HPDE6-E6E7 (cell line): ENCODE data around the gene NOS1AP.
A peak's percentile ranks its signal among the peaks of the same experiment; 100 is the strongest.
"Not testable (repeated sequence)": the region's sequence is repeated elsewhere in the genome, so short reads cannot be mapped to it uniquely, and the experiment has no call there.

ENCODE experiments used
- DNase-seq: peaks from one replicate; pipeline ENCODE4 v3.0.0; 2011; ENCODE audit warnings: missing footprints; ENCODE audit errors: extremely low spot score

The NOS1AP gene

DNA sequence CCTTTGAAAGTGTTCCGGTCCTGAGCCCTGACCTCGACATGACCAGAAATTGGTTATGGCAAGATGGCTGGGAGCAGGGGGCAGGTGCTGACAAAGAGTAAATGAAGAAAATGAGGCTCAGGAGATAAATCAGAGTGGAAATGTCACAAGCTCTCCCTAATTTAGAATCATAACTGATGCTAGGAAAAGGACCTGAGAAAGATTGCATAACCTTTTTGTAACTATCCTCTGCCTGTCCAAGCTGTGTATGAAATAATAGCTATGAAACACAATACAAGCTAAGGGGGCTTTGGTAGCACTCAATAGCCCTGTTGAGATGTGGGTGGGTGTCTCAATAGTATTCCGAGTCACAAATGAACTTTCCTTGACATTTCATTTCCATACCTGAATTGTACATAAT is 12.9 kb upstream of the NOS1AP start:
- DNase-seq = no peak

GRCh38 chr1:162059721-162060120 is 9.8 kb upstream of the NOS1AP start:
- DNase-seq = no peak

GRCh38 chr1:162060314-162060713 is 9.2 kb upstream of the NOS1AP start:
- no peak for DNase-seq

GRCh38 chr1:162062542-162063015 is 6.9 kb upstream of the NOS1AP start:
- DNase-seq = no peak

DNA sequence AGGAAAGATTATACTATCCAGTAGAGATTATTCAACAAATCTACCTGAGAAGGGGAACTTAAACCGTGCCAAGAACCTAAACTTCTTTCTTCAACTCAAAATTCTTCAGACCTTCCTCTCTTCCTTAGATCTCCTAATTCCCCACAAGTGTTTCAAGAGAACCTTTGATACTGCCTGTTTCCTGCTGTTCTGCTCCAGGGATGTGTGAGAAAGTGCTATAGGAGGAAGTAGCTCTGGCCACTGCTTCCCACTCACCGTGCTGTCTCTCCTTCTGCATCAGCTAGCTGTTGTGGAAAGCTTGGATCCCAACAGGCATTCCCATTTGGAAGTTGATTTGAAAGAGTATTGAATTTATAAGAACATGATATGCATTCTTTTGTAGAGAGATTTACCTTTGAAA is 4.5 kb upstream of the NOS1AP start:
- no peak for DNase-seq

- DNase-seq = not testable (repeated sequence)
Measured at GRCh38 chr1:162066836-162067235, 2.7 kb upstream of the NOS1AP start.

GRCh38 chr1:162067466-162067865 is 2.0 kb upstream of the NOS1AP start:
- DNase-seq = no peak

GRCh38 chr1:162068301-162068700 is 1.2 kb upstream of the NOS1AP start:
- no peak for DNase-seq

- DNase-seq = peak; percentile 10
Measured at GRCh38 chr1:162070094-162070748, 730 bp downstream of the NOS1AP start.

- DNase-seq = no peak
Measured at GRCh38 chr1:162070825-162071224, 1.3 kb downstream of the NOS1AP start.

DNA sequence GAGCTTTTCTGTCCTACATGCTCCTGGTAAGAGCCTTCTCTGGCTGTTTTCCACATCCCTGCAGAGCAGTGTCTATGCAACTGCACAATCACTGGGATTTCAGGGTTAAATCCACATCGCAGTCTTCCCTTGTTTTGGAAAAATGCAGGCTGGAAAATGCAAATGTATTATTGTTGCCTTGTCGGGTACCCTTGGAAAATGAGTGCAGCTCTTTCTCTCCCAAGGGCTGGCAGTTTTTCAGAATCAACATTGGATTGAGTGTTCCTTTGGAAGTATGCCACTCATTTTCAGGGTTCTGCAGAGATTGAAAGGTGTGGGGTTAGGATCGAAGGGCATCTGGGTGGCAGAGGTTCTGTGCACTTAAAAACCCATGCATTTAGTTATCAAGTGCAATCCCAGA is 3.2 kb downstream of the NOS1AP start:
- DNase-seq = no peak

DNA sequence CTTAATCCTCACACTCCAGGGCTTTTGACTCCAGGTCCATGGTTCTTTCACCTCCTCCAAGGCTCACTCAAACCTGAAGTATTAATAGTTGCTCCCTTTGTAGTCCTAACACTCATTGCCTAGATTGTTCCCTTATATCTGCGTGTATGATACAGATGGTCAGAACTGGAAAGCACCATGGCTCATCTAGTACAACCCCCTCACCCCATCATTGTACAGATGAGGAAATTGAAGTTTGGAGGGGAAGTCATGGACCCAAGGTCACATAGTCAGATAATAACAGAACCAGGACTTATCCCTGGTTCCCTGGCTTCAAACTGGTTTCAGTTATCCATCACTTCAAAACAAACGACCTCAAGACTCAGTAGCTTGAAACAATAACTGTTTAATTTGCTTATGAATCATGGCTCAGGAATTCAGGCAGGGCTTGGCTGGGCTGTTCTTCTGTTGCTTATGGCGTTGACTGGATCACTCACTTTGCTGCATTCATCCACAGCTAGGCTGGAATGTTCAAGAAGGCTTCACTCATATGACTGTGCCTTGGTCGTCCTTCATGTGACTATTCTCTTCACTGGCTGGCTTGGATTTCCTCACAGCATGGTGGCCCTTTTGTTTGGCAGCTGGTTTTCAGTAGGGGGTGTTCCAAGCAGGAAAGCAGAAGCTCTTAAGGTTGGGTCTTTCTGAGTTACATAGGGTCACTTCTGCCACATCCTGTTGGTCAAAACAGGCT is 5.0 kb downstream of the NOS1AP start:
- no peak for DNase-seq

DNA sequence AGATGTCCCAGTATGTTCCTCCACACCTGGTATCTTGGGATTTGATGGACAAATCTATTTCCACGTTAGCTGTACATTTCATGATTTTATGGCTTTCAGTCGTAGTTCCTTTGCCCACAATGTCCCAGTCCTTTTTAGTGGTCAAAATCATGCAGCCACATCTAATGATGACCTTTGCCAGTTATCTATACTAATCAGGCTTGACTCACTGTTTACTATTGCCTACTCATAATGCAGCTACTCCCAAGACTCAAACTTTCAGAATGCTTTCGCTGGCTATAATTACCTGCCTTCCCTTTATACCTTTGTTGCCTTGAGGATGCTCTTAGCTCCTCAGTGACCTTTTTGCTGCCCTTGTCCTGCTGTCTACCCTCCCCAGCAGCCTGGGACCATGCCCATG is 6.4 kb downstream of the NOS1AP start:
- DNase-seq = no peak

DNA sequence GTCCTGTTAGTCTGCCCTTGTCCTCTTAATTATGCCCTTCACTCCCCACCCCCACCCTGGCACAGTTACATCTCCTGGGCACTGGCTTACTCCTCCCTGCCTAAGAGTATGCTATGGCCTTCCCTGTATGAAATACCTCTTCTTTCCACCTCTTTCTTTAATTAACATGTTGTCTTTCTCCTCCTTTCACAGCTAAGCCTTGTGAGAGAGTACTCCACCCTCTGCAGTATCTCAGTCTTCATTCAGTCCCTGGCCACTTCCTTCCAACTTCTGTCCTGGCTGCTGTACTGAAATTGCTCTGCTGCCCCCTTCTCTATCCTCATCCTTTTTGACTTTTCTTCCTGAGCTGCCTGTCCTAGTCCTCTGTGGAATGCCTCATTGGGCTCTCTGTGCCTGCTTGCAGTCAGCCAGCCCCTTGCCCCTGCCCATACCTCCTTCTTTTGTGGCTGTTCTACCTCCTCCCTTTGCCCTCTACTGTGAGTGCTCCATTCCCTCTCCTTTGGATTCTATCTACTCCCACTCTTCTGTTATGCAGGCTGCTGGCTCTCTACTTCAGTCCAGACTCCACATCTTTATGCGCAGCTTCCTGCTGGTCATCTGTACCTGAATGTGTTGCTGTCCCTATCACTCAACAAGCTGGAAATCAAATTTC is 8.3 kb downstream of the NOS1AP start:
- no peak for DNase-seq

DNA sequence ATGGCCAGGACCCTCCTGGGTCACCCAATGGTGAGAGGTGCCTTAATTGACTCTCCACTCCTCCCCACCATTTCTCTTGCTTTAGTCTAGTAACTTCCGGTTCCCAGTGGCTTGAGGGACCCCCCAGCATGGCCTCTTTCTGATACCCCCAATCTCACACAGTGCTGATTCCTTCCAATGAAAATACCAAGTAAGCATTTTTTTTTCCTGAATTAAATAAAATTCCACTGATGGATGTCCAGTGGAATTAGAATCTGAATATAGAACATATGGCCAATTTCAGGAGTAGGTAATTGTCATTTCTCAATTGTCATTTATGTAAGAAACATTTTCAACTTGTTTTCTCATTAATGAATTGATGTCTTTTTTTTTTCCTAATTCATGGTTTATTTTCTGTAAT is 9.5 kb downstream of the NOS1AP start:
- DNase-seq = no peak

DNA sequence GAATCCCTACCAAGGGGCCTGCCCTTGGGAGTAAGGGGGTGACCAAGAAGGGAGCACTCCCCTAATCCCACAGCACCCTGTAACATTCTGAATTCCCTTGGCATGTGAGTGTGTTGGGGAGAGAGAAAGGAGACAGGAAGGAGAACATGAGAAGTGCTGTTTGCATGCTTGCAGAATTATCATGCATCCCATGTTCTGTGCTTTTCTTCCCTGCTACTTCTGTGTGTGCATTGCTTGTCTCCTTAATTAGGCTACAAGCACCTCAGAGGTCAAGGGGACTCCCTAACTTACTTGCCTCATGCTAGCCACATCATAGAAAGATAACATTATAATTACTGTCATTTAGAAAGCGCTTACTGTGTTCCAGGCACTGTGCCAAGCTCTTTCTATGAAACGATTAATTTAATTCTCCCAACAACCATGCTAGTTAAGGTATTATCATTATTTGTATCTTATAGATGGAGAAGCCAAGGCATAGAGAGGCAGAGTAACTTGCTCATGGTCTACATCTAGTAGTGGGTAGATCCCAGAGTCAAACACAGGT is 11.1 kb downstream of the NOS1AP start:
- DNase-seq = no peak

- DNase-seq = no peak
Measured at GRCh38 chr1:162081316-162081715, 11.8 kb downstream of the NOS1AP start.

GRCh38 chr1:162082080-162082479 is 12.6 kb downstream of the NOS1AP start:
- not testable (repeated sequence) for DNase-seq

- no peak for DNase-seq
Measured at GRCh38 chr1:162083273-162083672, 13.8 kb downstream of the NOS1AP start.

DNA sequence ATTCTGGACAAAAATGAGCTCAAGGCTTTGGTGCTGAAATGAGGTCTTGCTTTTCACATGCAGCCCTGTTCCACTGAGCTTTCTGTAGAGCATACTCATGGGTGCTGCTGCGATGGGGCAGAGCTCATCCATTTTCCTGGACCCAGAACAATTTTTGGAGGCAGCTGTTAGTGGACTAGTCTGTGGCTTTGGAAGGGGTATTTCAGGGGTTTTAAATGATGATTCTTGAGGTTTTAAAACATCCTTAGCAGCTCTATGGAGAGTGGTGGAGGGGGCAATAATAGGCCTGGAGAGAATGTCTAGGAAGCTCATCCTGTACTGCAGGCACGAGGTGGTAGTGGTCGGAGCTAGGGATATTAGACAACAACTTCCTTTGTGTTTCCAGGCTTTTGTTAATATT is 16.5 kb downstream of the NOS1AP start:
- no peak for DNase-seq

DNA sequence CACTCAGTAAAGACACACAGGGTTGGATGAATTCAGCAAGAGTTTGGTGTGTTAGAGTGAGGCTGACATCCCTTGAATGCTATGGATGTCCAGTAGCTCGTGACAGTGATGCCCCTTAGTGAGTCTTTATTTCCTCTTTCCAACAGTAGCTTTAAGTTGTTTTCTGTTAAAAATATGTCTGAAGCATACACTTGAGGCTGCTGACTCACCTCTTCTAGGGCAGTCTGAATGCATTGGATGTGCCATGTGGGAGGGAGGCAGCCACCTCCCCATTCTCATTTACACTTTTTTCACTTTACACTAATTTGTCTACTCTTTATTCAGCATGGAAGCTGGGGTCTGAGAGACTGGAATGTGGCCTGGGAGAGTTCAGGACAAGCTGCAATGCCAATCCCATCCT is 17.6 kb downstream of the NOS1AP start:
- DNase-seq = no peak

DNA sequence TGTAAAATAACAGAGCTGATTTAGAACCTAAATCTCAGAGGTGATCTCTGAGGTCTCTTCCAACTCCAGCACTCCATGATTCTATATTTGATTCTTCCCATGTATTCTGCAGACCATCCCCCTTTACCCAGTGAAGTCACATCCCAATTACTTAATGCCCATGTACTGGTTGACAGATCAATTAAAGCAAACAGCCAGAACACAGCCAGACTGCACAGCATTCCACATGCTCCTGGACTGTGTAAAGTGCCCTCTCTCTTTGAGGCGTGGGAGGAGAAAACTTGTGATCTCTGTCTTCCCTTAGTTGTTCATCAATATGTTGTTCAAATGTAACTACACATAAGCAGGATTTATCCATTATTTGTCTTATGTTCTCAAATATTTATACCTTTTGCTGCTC is 18.1 kb downstream of the NOS1AP start:
- DNase-seq = no peak
